SK-N-SH (cell line): ENCODE data around the gene PHF20.

Experiments used
- CTCF ChIP-seq: fragments of 200-600 bp; sonication (generic); IDR thresholded peaks from 2 replicates; pipeline ENCODE4 v1.6.1; 2017; ENCODE audit warnings: antibody characterized with exemption, mild to moderate bottlenecking, moderate library complexity
- EP300 ChIP-seq, 2 experiments: IDR thresholded peaks; 2 replicates each; pipeline versions ENCODE4 v1.4.0 to v1.6.1; 2012; ENCODE audit warnings: borderline replicate concordance in 1 of 2, low read depth in 1 of 2, low read length in 1 of 2
- FOXJ3 ChIP-seq: sonication (generic); formaldehyde crosslinking; IDR thresholded peaks from 2 replicates; pipeline ENCODE4 v1.5.1; 2020; ENCODE audit warnings: mild to moderate bottlenecking, missing genetic modification reagents
- FOXM1 ChIP-seq: IDR thresholded peaks from 2 replicates; pipeline ENCODE4 v1.4.0; 2012; ENCODE audit warnings: low read depth, mild to moderate bottlenecking
- GABPA ChIP-seq: IDR thresholded peaks from 2 replicates; pipeline ENCODE4 v1.4.0; 2012; ENCODE audit warnings: low read depth, mild to moderate bottlenecking
- MXI1 ChIP-seq: IDR thresholded peaks from 2 replicates; pipeline ENCODE4 v1.6.1; 2012; ENCODE audit warnings: mild to moderate bottlenecking, low read depth, low read length, improper control_type of control experiment
- POLR2AphosphoS5 ChIP-seq: IDR thresholded peaks from 2 replicates; pipeline ENCODE4 v1.6.1; 2012; ENCODE audit warnings: low read depth, low read length
- RCOR1 ChIP-seq: fragments of 150-350 bp; IDR thresholded peaks from 2 replicates; pipeline ENCODE4 v1.6.1; 2017; ENCODE audit warnings: antibody characterized with exemption, low read length
- RFX5 ChIP-seq: IDR thresholded peaks from 2 replicates; pipeline ENCODE4 v1.6.1; 2012; ENCODE audit warnings: mild to moderate bottlenecking, improper control_type of control experiment, low read length
- YY1 ChIP-seq: IDR thresholded peaks from 2 replicates; pipeline ENCODE4 v1.4.0; 2012; ENCODE audit warnings: low read depth, mild to moderate bottlenecking
- TF ChIP-seq, protein P1 (sequence below): IDR thresholded peaks from 2 replicates; pipeline ENCODE4 v1.4.0; 2012; ENCODE audit warnings: low read depth, borderline replicate concordance
- TF ChIP-seq, protein P2 (sequence below): IDR thresholded peaks from 2 replicates; pipeline ENCODE4 v1.4.0; 2012; ENCODE audit warnings: low read depth, borderline replicate concordance
- TF ChIP-seq, protein P3 (sequence below): IDR thresholded peaks from 2 replicates; pipeline ENCODE4 v1.4.0; 2012; ENCODE audit warnings: low read depth
- TF ChIP-seq, protein P4 (sequence below): fragments of 150-350 bp; IDR thresholded peaks from 2 replicates; pipeline ENCODE4 v1.6.1; 2017; ENCODE audit warnings: antibody characterized with exemption, low read length, low read depth, borderline replicate concordance

DNA sequence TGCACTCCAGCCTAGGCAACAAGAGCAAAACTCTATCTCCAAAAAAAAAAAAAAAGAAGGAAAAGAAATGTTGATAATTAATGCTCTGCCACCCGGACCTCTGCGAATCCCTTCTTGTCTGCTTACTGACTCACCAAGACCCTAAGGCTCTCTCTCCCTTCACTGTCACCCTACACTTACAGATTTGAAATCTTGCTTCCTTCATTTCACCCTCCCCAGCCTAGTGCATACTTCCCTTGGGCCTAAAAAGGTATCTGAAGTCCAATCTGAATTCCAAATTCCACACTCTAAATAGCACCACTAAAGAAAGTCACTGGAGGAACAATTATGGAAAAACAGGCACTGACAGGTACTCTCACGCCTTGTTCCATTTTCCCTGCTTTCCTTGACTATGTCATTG lies 9.4 kb upstream of the PHF20 start:
- TF ChIP-seq RCOR1: no peak
- no peak for TF ChIP-seq CTCF
- no peak for TF ChIP-seq GABPA
- no peak for TF ChIP-seq POLR2AphosphoS5
- no peak for TF ChIP-seq RFX5
- TF ChIP-seq FOXM1: no peak
- no peak for TF ChIP-seq FOXJ3 (CRISPR knock-in tag)
- TF ChIP-seq, protein P1, sequence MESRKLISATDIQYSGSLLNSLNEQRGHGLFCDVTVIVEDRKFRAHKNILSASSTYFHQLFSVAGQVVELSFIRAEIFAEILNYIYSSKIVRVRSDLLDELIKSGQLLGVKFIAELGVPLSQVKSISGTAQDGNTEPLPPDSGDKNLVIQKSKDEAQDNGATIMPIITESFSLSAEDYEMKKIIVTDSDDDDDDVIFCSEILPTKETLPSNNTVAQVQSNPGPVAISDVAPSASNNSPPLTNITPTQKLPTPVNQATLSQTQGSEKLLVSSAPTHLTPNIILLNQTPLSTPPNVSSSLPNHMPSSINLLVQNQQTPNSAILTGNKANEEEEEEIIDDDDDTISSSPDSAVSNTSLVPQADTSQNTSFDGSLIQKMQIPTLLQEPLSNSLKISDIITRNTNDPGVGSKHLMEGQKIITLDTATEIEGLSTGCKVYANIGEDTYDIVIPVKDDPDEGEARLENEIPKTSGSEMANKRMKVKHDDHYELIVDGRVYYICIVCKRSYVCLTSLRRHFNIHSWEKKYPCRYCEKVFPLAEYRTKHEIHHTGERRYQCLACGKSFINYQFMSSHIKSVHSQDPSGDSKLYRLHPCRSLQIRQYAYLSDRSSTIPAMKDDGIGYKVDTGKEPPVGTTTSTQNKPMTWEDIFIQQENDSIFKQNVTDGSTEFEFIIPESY: no peak
- TF ChIP-seq, protein P2, sequence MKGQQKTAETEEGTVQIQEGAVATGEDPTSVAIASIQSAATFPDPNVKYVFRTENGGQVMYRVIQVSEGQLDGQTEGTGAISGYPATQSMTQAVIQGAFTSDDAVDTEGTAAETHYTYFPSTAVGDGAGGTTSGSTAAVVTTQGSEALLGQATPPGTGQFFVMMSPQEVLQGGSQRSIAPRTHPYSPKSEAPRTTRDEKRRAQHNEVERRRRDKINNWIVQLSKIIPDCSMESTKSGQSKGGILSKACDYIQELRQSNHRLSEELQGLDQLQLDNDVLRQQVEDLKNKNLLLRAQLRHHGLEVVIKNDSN: no peak
- no peak for TF ChIP-seq MXI1
- TF ChIP-seq, protein P3, sequence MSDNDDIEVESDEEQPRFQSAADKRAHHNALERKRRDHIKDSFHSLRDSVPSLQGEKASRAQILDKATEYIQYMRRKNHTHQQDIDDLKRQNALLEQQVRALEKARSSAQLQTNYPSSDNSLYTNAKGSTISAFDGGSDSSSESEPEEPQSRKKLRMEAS: no peak
- TF ChIP-seq, protein P4, sequence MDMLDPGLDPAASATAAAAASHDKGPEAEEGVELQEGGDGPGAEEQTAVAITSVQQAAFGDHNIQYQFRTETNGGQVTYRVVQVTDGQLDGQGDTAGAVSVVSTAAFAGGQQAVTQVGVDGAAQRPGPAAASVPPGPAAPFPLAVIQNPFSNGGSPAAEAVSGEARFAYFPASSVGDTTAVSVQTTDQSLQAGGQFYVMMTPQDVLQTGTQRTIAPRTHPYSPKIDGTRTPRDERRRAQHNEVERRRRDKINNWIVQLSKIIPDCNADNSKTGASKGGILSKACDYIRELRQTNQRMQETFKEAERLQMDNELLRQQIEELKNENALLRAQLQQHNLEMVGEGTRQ: no peak
- no peak for TF ChIP-seq EP300 (IDR thresholded peaks at IDR 0.05; ENCODE audit: borderline replicate concordance in 1 of 2, low read depth in 1 of 2, low read length in 1 of 2)
- no peak for TF ChIP-seq YY1
